ENCODE results near the gene SLC4A8. TPM values are rescaled to one million over a fixed set of nuclear protein-coding genes. Genes with fewer than 3 reads are reported as not detected.
"Not testable (repeated sequence)": the region's sequence is repeated elsewhere in the genome, so short reads cannot be mapped to it uniquely, and the experiment has no call there.

SLC4A8 gene
- total RNA-seq, 2 experiments from 2014 or later: 1.3 to 2.1 TPM

- peaks cover 5% of the 10 kb centered on the region for H3K4me1 Mint-ChIP-seq
These were observed 9.7 kb downstream of the SLC4A8 start for GRCh38 chr12:51434305-51434704.

GRCh38 chr12:51437431-51437830, 12.8 kb downstream of the SLC4A8 start:
- no peaks in the 10 kb centered on the region for H3K36me3 Mint-ChIP-seq
- H3K4me3 Mint-ChIP-seq: no peak overlapping the region
- H3K27ac Mint-ChIP-seq: no peak overlapping the region
- H3K27me3 Mint-ChIP-seq: no peaks in the 10 kb centered on the region
- H3K4me1 Mint-ChIP-seq: peaks cover 15% of the 10 kb centered on the region
- H3K9me3 Mint-ChIP-seq: no peaks in the 10 kb centered on the region
- no peak for DNase-seq

More at GRCh38 chr12:51434305-51434704, 9.7 kb downstream of the SLC4A8 start:
- Mint-ChIP-seq H3K4me3 (no peak overlapping the region), H3K27ac (no peak overlapping the region), H3K36me3 (no peaks in the 10 kb centered on the region), H3K9me3 (no peaks in the 10 kb centered on the region), H3K27me3 (no peaks in the 10 kb centered on the region)
- no peak for DNase-seq

GRCh38 chr12:51439330-51439729, 14.7 kb downstream of the SLC4A8 start:
- Mint-ChIP-seq H3K4me1 (peaks cover 15% of the 10 kb centered on the region), H3K36me3 (no peaks in the 10 kb centered on the region), H3K4me3 (no peak overlapping the region), H3K9me3 (no peaks in the 10 kb centered on the region), H3K27ac (no peak overlapping the region), H3K27me3 (no peaks in the 10 kb centered on the region)
- no peak for DNase-seq

- Mint-ChIP-seq H3K36me3 (no peaks in the 10 kb centered on the region), H3K27ac (no peak overlapping the region), H3K27me3 (peaks cover 2% of the 10 kb centered on the region), H3K4me3 (no peak overlapping the region), H3K4me1 (peaks cover 15% of the 10 kb centered on the region), H3K9me3 (no peaks in the 10 kb centered on the region)
- DNase-seq: no peak
These were observed 17.0 kb downstream of the SLC4A8 start for GRCh38 chr12:51441583-51441982.

GRCh38 chr12:51442324-51442723, 17.7 kb downstream of the SLC4A8 start:
- H3K36me3 Mint-ChIP-seq: no peaks in the 10 kb centered on the region
- H3K4me1 Mint-ChIP-seq: peaks cover 15% of the 10 kb centered on the region
- H3K27ac Mint-ChIP-seq: no peak overlapping the region
- no peak for DNase-seq
- H3K9me3 Mint-ChIP-seq: no peaks in the 10 kb centered on the region
- no peak overlapping the region for H3K4me3 Mint-ChIP-seq
- H3K27me3 Mint-ChIP-seq: peaks cover 2% of the 10 kb centered on the region

- DNase-seq: no peak
- peaks cover 2% of the 10 kb centered on the region for H3K27me3 Mint-ChIP-seq
- no peak overlapping the region for H3K4me3 Mint-ChIP-seq
- H3K9me3 Mint-ChIP-seq: no peaks in the 10 kb centered on the region
- H3K27ac Mint-ChIP-seq: no peak overlapping the region
- H3K4me1 Mint-ChIP-seq: peaks cover 15% of the 10 kb centered on the region
- H3K36me3 Mint-ChIP-seq: no peaks in the 10 kb centered on the region
These were observed 18.9 kb downstream of the SLC4A8 start for GRCh38 chr12:51443573-51443972.

GRCh38 chr12:51448618-51449256, 24.1 kb downstream of the SLC4A8 start:
- Mint-ChIP-seq H3K27ac (no peak overlapping the region), H3K4me3 (no peak overlapping the region), H3K4me1 (no peaks in the 10 kb centered on the region), H3K27me3 (peaks cover 2% of the 10 kb centered on the region), H3K9me3 (no peaks in the 10 kb centered on the region), H3K36me3 (no peaks in the 10 kb centered on the region)
- DNase-seq: no peak

- Mint-ChIP-seq H3K27ac (no peak overlapping the region), H3K27me3 (peaks cover 2% of the 10 kb centered on the region), H3K36me3 (no peaks in the 10 kb centered on the region), H3K9me3 (no peaks in the 10 kb centered on the region), H3K4me1 (no peaks in the 10 kb centered on the region), H3K4me3 (no peak overlapping the region)
- no peak for DNase-seq
These were observed 25.1 kb downstream of the SLC4A8 start for GRCh38 chr12:51449580-51450246.

- Mint-ChIP-seq H3K27ac (no peak overlapping the region), H3K4me1 (no peaks in the 10 kb centered on the region), H3K36me3 (no peaks in the 10 kb centered on the region), H3K27me3 (peaks cover 2% of the 10 kb centered on the region), H3K4me3 (no peak overlapping the region), H3K9me3 (no peaks in the 10 kb centered on the region)
- DNase-seq: no peak
These were observed 25.7 kb downstream of the SLC4A8 start for GRCh38 chr12:51450333-51450732.

GRCh38 chr12:51450806-51451205, 26.2 kb downstream of the SLC4A8 start:
- H3K27ac Mint-ChIP-seq: no peak overlapping the region
- DNase-seq: no peak
- H3K36me3 Mint-ChIP-seq: no peaks in the 10 kb centered on the region
- no peaks in the 10 kb centered on the region for H3K9me3 Mint-ChIP-seq
- H3K4me1 Mint-ChIP-seq: no peaks in the 10 kb centered on the region
- H3K4me3 Mint-ChIP-seq: no peak overlapping the region
- no peaks in the 10 kb centered on the region for H3K27me3 Mint-ChIP-seq

GRCh38 chr12:51454016-51454415, 29.4 kb downstream of the SLC4A8 start:
- not testable (repeated sequence) for H3K27ac Mint-ChIP-seq, H3K27me3 Mint-ChIP-seq, DNase-seq, H3K4me1 Mint-ChIP-seq, H3K4me3 Mint-ChIP-seq, H3K36me3 Mint-ChIP-seq, H3K9me3 Mint-ChIP-seq

GRCh38 chr12:51455050-51455449, 30.4 kb downstream of the SLC4A8 start:
- not testable (repeated sequence) for H3K27me3 Mint-ChIP-seq, H3K4me3 Mint-ChIP-seq, DNase-seq, H3K9me3 Mint-ChIP-seq, H3K27ac Mint-ChIP-seq, H3K36me3 Mint-ChIP-seq, H3K4me1 Mint-ChIP-seq

- no peaks in the 10 kb centered on the region for H3K36me3 Mint-ChIP-seq
- DNase-seq: no peak
- H3K4me1 Mint-ChIP-seq: no peaks in the 10 kb centered on the region
- H3K27ac Mint-ChIP-seq: no peak overlapping the region
- no peaks in the 10 kb centered on the region for H3K27me3 Mint-ChIP-seq
- H3K4me3 Mint-ChIP-seq: no peak overlapping the region
- no peaks in the 10 kb centered on the region for H3K9me3 Mint-ChIP-seq
These were observed 34.0 kb downstream of the SLC4A8 start for GRCh38 chr12:51458635-51459034.

- no peaks in the 10 kb centered on the region for H3K9me3 Mint-ChIP-seq
- H3K36me3 Mint-ChIP-seq: no peaks in the 10 kb centered on the region
- DNase-seq: no peak
- H3K27ac Mint-ChIP-seq: no peak overlapping the region
- H3K27me3 Mint-ChIP-seq: no peaks in the 10 kb centered on the region
- no peak overlapping the region for H3K4me3 Mint-ChIP-seq
- no peaks in the 10 kb centered on the region for H3K4me1 Mint-ChIP-seq
These were observed 35.9 kb downstream of the SLC4A8 start for GRCh38 chr12:51460519-51460918.

GRCh38 chr12:51465491-51465890, 40.9 kb downstream of the SLC4A8 start:
- Mint-ChIP-seq H3K4me3 (no peak overlapping the region), H3K36me3 (peaks cover 2% of the 10 kb centered on the region), H3K4me1 (no peaks in the 10 kb centered on the region), H3K27me3 (no peaks in the 10 kb centered on the region), H3K27ac (no peak overlapping the region), H3K9me3 (no peaks in the 10 kb centered on the region)
- no peak for DNase-seq

- peaks cover 2% of the 10 kb centered on the region for H3K36me3 Mint-ChIP-seq
- no peaks in the 10 kb centered on the region for H3K9me3 Mint-ChIP-seq
- H3K27me3 Mint-ChIP-seq: no peaks in the 10 kb centered on the region
- no peak for DNase-seq
- no peak overlapping the region for H3K27ac Mint-ChIP-seq
- no peak overlapping the region for H3K4me3 Mint-ChIP-seq
- no peaks in the 10 kb centered on the region for H3K4me1 Mint-ChIP-seq
These were observed 45.5 kb downstream of the SLC4A8 start for GRCh38 chr12:51470116-51470515.
